ENCODE data around the gene CEP131.

Gene CEP131

GRCh38 chr17:81237591-81238489 is 15.1 kb upstream of the CEP131 start:
- H3K27ac ChIP-seq (replicated peaks) = peak overlapping the region; percentile 62
- TF ChIP-seq POLR2AphosphoS5 (IDR thresholded peaks at IDR 0.05; ENCODE audit: low read depth) (no peak), REST (IDR thresholded peaks at IDR 0.05; ENCODE audit: insufficient replicate concordance, low read depth) (no peak), CTCF (IDR thresholded peaks at IDR 0.05; ENCODE audit: insufficient read depth, low read length) (no peak), GABPA (IDR thresholded peaks at IDR 0.05; ENCODE audit: low read depth) (no peak), SPI1 (IDR thresholded peaks at IDR 0.05; ENCODE audit: borderline replicate concordance, low read depth) (no peak)
- no peaks in the 10 kb centered on the region for H3K27me3 ChIP-seq (ENCODE audit: insufficient read depth, poor library complexity, severe bottlenecking)
- H3K4me3 ChIP-seq (replicated peaks; ENCODE audit: insufficient read depth, low read length) = peak overlapping the region; percentile 97
- peak in 1 of 2 experiments; percentile 44 for DNase-seq (ENCODE audit: low read depth in 1 of 2, low spot score in 1 of 2)

DNA sequence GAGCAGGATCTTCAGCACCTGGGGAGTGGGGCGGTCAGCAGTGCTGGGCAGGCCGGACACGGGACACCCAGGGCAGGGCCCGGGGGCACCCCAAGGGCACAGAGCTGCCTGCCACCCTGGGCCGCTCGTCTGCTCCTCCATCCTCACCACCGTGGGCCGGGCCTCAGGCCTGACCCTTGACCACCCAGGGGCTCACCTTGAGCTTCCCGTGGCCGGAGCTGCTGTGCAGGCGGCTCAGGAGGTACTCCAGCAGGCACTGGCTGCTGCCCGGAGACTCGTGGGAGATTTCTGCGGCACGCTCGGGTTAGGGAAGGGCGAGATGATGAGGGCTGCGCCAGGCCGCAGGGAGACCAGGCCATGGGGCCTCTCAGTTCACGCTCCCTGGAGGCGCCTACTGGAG is 14.0 kb upstream of the CEP131 start:
- no peaks in the 10 kb centered on the region for H3K27me3 ChIP-seq (ENCODE audit: insufficient read depth, poor library complexity, severe bottlenecking)
- DNase-seq (ENCODE audit: low read depth in 1 of 2, low spot score in 1 of 2) = no peak
- no peak overlapping the region for H3K27ac ChIP-seq (replicated peaks)
- H3K4me3 ChIP-seq (replicated peaks; ENCODE audit: insufficient read depth, low read length) = no peak overlapping the region
- TF ChIP-seq REST (IDR thresholded peaks at IDR 0.05; ENCODE audit: insufficient replicate concordance, low read depth) = no peak
- no peak for TF ChIP-seq POLR2AphosphoS5 (IDR thresholded peaks at IDR 0.05; ENCODE audit: low read depth)
- no peak for TF ChIP-seq CTCF (IDR thresholded peaks at IDR 0.05; ENCODE audit: insufficient read depth, low read length)
- TF ChIP-seq GABPA (IDR thresholded peaks at IDR 0.05; ENCODE audit: low read depth) = no peak
- TF ChIP-seq SPI1 (IDR thresholded peaks at IDR 0.05; ENCODE audit: borderline replicate concordance, low read depth) = no peak

DNA sequence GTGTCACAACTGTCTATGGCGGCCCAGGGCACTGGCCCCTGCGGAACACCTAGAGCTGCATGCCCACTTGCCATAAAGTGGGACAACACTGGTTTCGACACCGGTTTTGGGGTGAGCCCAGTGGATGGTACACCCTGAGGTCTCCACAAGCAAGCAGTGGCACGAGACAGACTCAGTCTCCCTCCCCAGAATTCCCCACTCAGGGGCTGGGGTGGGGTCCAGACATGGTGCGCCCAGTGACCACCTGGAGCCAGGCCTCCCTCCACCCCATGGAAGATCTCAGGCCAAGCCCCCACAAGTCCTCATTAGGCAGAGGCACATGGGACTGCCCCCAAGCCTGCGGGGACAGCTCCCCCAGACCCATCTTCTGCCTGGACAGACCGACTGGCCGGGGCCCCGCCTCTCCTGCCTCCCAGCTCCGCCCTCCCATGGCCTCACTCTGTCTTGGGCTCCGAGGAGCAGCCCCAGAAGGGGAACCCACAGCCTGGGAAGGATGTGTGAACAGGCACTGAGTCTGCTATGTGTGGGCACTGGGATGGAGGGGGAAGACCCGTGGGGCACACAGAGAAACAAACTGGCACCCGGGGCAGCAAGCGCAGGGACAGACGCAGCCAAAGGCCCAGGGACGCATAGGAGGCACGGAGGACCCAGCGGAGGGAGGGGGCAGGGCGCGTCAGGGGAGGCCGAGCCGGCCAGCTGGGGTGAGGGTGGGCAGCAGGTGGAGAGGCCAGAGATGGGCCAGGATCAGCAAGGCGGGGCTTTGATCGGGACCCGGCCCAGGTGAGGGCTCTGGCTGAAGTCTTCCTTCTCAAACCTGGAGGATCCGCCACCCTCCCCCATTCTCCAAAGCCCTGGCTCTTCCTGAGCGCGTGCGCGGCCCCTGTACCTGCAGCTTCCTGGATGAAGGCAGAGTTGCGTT is 13.3 kb upstream of the CEP131 start:
- Histone ChIP-seq H3K27ac (replicated peaks) (no peak overlapping the region), H3K4me3 (replicated peaks; ENCODE audit: insufficient read depth, low read length) (no peak overlapping the region), H3K27me3 (ENCODE audit: insufficient read depth, poor library complexity, severe bottlenecking) (no peaks in the 10 kb centered on the region)
- no peak for DNase-seq (ENCODE audit: low read depth in 1 of 2, low spot score in 1 of 2)
- TF ChIP-seq GABPA (IDR thresholded peaks at IDR 0.05; ENCODE audit: low read depth) (no peak), CTCF (IDR thresholded peaks at IDR 0.05; ENCODE audit: insufficient read depth, low read length) (no peak)

All from HL-60 (cell line).